OCI-LY1 (cell line): Measurements from ENCODE around the gene AEBP1.

Source experiments
- H2AFZ ChIP-seq: fragments of 200-600 bp; sonication (generic), shearing (Covaris generic); 2 replicates; pipeline ENCODE4 v1.6.0; 2014; ENCODE audit warnings: antibody characterized with exemption, mild to moderate bottlenecking, low read length
- H3F3A ChIP-seq: fragments of 200-600 bp; sonication (generic), shearing (Covaris generic); 2 replicates; pipeline ENCODE4 v1.6.0; 2014; ENCODE audit warnings: mild to moderate bottlenecking, antibody characterized with exemption, low read length, moderate library complexity; ENCODE audit not compliant: insufficient read depth
- H3K27ac ChIP-seq: fragments of 200-600 bp; sonication (generic); 2 replicates; pipeline ENCODE4 v1.5.1; 2014; ENCODE audit warnings: low read length, mixed run types, mild to moderate bottlenecking, low read depth; ENCODE audit not compliant: poor library complexity, severe bottlenecking
- H3K27me3 ChIP-seq: fragments of 200-600 bp; sonication (generic); 2 replicates; pipeline ENCODE4 v1.6.0; 2014; ENCODE audit warnings: antibody characterized with exemption, mild to moderate bottlenecking, low read length, moderate library complexity; ENCODE audit not compliant: insufficient read depth
- H3K36me3 ChIP-seq: fragments of 200-600 bp; sonication (generic); 2 replicates; pipeline ENCODE4 v1.6.1; 2014; ENCODE audit warnings: mild to moderate bottlenecking, antibody characterized with exemption, low read length, moderate library complexity, mixed read lengths; ENCODE audit not compliant: insufficient read depth
- H3K4me1 ChIP-seq: fragments of 200-600 bp; sonication (generic); 2 replicates; pipeline ENCODE4 v1.5.1; 2014; ENCODE audit warnings: mild to moderate bottlenecking, low read length, moderate library complexity; ENCODE audit not compliant: insufficient read depth, severe bottlenecking
- H3K4me2 ChIP-seq: fragments of 200-600 bp; sonication (generic), shearing (Covaris generic); 2 replicates; pipeline ENCODE4 v1.6.1; 2014; ENCODE audit warnings: low read length
- H3K4me3 ChIP-seq: fragments of 200-600 bp; sonication (generic); 2 replicates; pipeline ENCODE4 v1.5.1; 2014; ENCODE audit warnings: low read length, low read depth, mild to moderate bottlenecking, mixed read lengths; ENCODE audit not compliant: poor library complexity, severe bottlenecking
- H3K79me2 ChIP-seq: fragments of 200-600 bp; shearing (Covaris generic); 2 replicates; pipeline ENCODE4 v1.6.1; 2016; ENCODE audit warnings: mixed run types, low read length, mixed read lengths; ENCODE audit not compliant: insufficient read depth
- H3K9ac ChIP-seq: fragments of 200-600 bp; sonication (generic), shearing (Covaris generic); 2 replicates; pipeline ENCODE4 v1.6.1; 2014; ENCODE audit warnings: mild to moderate bottlenecking, low read length, mixed read lengths
- H3K9me2 ChIP-seq: fragments of 200-600 bp; sonication (generic), shearing (Covaris generic); 2 replicates; pipeline ENCODE4 v1.6.1; 2014; ENCODE audit warnings: low read depth, mild to moderate bottlenecking, low read length, mixed read lengths
- H3K9me3 ChIP-seq: fragments of 200-600 bp; shearing (Covaris generic); 2 replicates; pipeline ENCODE4 v1.6.1; 2014; ENCODE audit warnings: low read length, mixed read lengths
- H4K20me1 ChIP-seq: fragments of 200-600 bp; sonication (generic), shearing (Covaris generic); 2 replicates; pipeline ENCODE4 v1.6.0; 2016; ENCODE audit warnings: mild to moderate bottlenecking, low read length; ENCODE audit not compliant: insufficient read depth
- EZH2 ChIP-seq: fragments of 200-600 bp; sonication (generic), shearing (Covaris generic); IDR thresholded peaks from 2 replicates; pipeline ENCODE4 v1.8.0; 2017; ENCODE audit warnings: borderline replicate concordance, mixed run types, mild to moderate bottlenecking, antibody characterized with exemption, low read length, moderate library complexity, mixed read lengths
- TF ChIP-seq, protein P1 (sequence below): fragments of 200-600 bp; sonication (generic), shearing (Covaris generic); IDR thresholded peaks from 2 replicates; pipeline ENCODE4 v1.5.1; 2017; ENCODE audit warnings: mild to moderate bottlenecking, antibody characterized with exemption, low read length, moderate library complexity, mixed read lengths

Gene AEBP1

GRCh38 chr7:44086627-44087026 is 17.5 kb upstream of the AEBP1 start:
- peaks cover 46% of the 10 kb centered on the region for H3K4me1 ChIP-seq
- peak overlapping the region; percentile 72 for H3K27ac ChIP-seq
- peaks cover 17% of the 10 kb centered on the region for H3F3A ChIP-seq

GRCh38 chr7:44087911-44088838 is 16.0 kb upstream of the AEBP1 start:
- Histone ChIP-seq H3F3A (peaks cover 16% of the 10 kb centered on the region), H3K4me3 (no peak overlapping the region), H3K36me3 (no peaks in the 10 kb centered on the region), H3K27me3 (no peaks in the 10 kb centered on the region), H2AFZ (peak overlapping the region; percentile 38; the same call in 1 of the 2 replicates), H3K9me2 (no peaks in the 10 kb centered on the region), H3K27ac (peak overlapping the region; percentile 72), H3K4me2 (no peak overlapping the region), H3K9ac (peak overlapping the region; percentile 21), H3K9me3 (no peaks in the 10 kb centered on the region), H3K79me2 (no peaks in the 10 kb centered on the region), H3K4me1 (peaks cover 54% of the 10 kb centered on the region), H4K20me1 (no peaks in the 10 kb centered on the region)
- no peak for TF ChIP-seq EZH2
- TF ChIP-seq, protein P1, sequence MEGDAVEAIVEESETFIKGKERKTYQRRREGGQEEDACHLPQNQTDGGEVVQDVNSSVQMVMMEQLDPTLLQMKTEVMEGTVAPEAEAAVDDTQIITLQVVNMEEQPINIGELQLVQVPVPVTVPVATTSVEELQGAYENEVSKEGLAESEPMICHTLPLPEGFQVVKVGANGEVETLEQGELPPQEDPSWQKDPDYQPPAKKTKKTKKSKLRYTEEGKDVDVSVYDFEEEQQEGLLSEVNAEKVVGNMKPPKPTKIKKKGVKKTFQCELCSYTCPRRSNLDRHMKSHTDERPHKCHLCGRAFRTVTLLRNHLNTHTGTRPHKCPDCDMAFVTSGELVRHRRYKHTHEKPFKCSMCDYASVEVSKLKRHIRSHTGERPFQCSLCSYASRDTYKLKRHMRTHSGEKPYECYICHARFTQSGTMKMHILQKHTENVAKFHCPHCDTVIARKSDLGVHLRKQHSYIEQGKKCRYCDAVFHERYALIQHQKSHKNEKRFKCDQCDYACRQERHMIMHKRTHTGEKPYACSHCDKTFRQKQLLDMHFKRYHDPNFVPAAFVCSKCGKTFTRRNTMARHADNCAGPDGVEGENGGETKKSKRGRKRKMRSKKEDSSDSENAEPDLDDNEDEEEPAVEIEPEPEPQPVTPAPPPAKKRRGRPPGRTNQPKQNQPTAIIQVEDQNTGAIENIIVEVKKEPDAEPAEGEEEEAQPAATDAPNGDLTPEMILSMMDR, result no peak

More at GRCh38 chr7:44086627-44087026, 17.5 kb upstream of the AEBP1 start:
- Histone ChIP-seq H3K9me3 (no peaks in the 10 kb centered on the region), H3K4me2 (no peak overlapping the region), H3K79me2 (no peaks in the 10 kb centered on the region), H3K9ac (no peak overlapping the region), H2AFZ (no peak overlapping the region), H3K36me3 (peaks cover 4% of the 10 kb centered on the region; the same call in 1 of the 2 replicates), H3K9me2 (no peaks in the 10 kb centered on the region), H3K4me3 (no peak overlapping the region), H3K27me3 (no peaks in the 10 kb centered on the region), H4K20me1 (no peaks in the 10 kb centered on the region)
- TF ChIP-seq EZH2, result no peak
- TF ChIP-seq, protein P1, result no peak

DNA sequence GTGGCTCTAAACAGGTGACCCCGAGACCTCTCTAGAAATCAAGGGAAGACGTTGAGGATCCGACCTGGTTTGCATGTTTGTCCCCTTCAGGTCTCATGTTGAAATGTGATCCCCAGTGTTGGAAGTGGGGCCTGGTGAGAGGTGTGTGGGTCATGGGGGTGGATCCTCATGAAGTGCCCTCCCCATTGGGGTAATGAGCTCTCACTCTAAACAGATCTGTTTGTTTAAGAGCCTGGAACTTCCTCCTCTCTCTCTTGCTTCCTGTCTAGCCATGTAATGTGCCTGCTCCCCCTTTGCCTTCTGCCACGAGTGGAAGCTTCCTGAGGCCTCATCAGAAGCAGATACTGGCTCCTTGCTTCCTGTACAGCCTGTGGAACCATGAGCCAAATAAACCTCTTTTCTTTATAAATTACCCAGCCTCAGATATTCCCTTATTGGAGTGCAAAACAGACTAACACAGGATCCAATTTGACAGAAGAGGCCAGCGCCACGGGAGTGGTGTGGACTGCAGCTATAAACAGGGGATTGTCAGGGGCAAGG is 11.0 kb upstream of the AEBP1 start:
- Histone ChIP-seq H3K4me2 (no peak overlapping the region), H3K9me2 (no peaks in the 10 kb centered on the region), H3K4me1 (peaks cover 70% of the 10 kb centered on the region), H3K27me3 (no peaks in the 10 kb centered on the region), H4K20me1 (no peaks in the 10 kb centered on the region), H2AFZ (no peak overlapping the region), H3K36me3 (no peaks in the 10 kb centered on the region), H3K9me3 (no peaks in the 10 kb centered on the region), H3K9ac (no peak overlapping the region; the same call in 1 of the 2 replicates), H3K79me2 (no peaks in the 10 kb centered on the region), H3K4me3 (no peak overlapping the region), H3K27ac (peak overlapping the region; percentile 96), H3F3A (peaks cover 9% of the 10 kb centered on the region; the same call in 1 of the 2 replicates)
- no peak for TF ChIP-seq EZH2
- TF ChIP-seq, protein P1, result no peak
